ENCODE data around the gene TMEM8B. TPM values are rescaled to one million over a fixed set of nuclear protein-coding genes. Genes with fewer than 3 reads are reported as not detected.
A peak's percentile ranks its signal among the peaks of the same experiment; 100 is the strongest.

TMEM8B gene
- polyA plus RNA-seq, 1 donor (not counting 4 experiments of a cell fraction or from before 2014, with no cell fraction given), result 1.3 TPM

DNA sequence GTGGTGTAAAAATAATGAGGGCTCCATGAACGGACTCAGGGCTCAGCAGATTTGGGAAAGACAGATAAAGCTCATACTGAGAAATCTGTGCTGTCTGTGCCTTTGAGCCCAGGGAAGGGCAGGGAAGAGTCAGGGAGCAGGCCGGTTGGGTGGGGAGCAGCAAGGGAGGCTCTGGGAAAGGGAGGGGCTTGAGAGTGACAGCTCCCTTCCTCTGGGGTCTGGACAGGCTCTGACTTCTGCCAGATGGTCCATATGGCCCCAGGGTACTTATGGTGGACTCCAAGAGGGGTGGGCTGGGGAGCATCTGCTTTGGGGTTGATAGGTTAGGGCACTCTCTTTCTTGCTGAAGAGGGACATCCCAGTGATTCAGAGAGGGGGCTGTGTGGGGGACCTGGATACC is 35.6 kb upstream of the TMEM8B start:
- no peak overlapping the region for H3K27ac ChIP-seq (ENCODE audit: control insufficient read depth, insufficient read depth, low read length)
- no peak for DNase-seq (ENCODE audit: low read depth, low spot score)
- no peaks in the 10 kb centered on the region for H3K9me1 ChIP-seq (ENCODE audit: control insufficient read depth, extremely low read depth, insufficient read depth, low read length)
- H3K9ac ChIP-seq (ENCODE audit: control insufficient read depth, extremely low read depth, insufficient read depth, low read length), result no peak overlapping the region
- no peak overlapping the region for H3K4me3 ChIP-seq (ENCODE audit: control insufficient read depth in 2 of 3, extremely low read depth in 1 of 3, insufficient read depth in 2 of 3, low read depth in 1 of 3, low read length in 3 of 3)
- H2AFZ ChIP-seq (ENCODE audit: control insufficient read depth, low read length), result no peak overlapping the region
- no peaks in the 10 kb centered on the region for H3K79me2 ChIP-seq (ENCODE audit: control insufficient read depth, insufficient read depth, low read length)
- no peaks in the 10 kb centered on the region for H3K27me3 ChIP-seq (ENCODE audit: control insufficient read depth, extremely low read depth, insufficient read depth, low read length)
- H3K4me2 ChIP-seq (ENCODE audit: control insufficient read depth, extremely low read depth, insufficient read depth, low read depth, low read length), result no peak overlapping the region
- H4K20me1 ChIP-seq (ENCODE audit: control insufficient read depth, extremely low read depth, insufficient read depth, low read length), result no peaks in the 10 kb centered on the region
- H3K9me3 ChIP-seq (ENCODE audit: control insufficient read depth, low read depth, low read length), result no peaks in the 10 kb centered on the region
- H3K36me3 ChIP-seq (ENCODE audit: control insufficient read depth in 2 of 2, extremely low read depth in 1 of 2, insufficient read depth in 2 of 2, low read length in 2 of 2), result no peaks in the 10 kb centered on the region
- H3K4me1 ChIP-seq (ENCODE audit: control insufficient read depth, extremely low read depth, insufficient read depth, low read length), result peaks cover 14% of the 10 kb centered on the region
- dilution Hi-C loops (cut with MboI; ENCODE audit: extremely low pct_ligation_motif_present, low sequenced_read_pairs), result no loop called here
- FAIRE-seq, result no peak
- TF ChIP-seq, protein P1, sequence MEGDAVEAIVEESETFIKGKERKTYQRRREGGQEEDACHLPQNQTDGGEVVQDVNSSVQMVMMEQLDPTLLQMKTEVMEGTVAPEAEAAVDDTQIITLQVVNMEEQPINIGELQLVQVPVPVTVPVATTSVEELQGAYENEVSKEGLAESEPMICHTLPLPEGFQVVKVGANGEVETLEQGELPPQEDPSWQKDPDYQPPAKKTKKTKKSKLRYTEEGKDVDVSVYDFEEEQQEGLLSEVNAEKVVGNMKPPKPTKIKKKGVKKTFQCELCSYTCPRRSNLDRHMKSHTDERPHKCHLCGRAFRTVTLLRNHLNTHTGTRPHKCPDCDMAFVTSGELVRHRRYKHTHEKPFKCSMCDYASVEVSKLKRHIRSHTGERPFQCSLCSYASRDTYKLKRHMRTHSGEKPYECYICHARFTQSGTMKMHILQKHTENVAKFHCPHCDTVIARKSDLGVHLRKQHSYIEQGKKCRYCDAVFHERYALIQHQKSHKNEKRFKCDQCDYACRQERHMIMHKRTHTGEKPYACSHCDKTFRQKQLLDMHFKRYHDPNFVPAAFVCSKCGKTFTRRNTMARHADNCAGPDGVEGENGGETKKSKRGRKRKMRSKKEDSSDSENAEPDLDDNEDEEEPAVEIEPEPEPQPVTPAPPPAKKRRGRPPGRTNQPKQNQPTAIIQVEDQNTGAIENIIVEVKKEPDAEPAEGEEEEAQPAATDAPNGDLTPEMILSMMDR (optimal IDR thresholded peaks at IDR 0.05 in 1 of 3, IDR thresholded peaks at IDR 0.05 in 1 of 3, conservative IDR thresholded peaks at IDR 0.05 in 1 of 3; ENCODE audit: extremely low read depth in 1 of 3, insufficient read depth in 2 of 3, low read length in 3 of 3), result no peak
- no peak for TF ChIP-seq EZH2 (IDR thresholded peaks at IDR 0.05; ENCODE audit: low read length)

- H3K4me3 ChIP-seq (ENCODE audit: control insufficient read depth in 2 of 3, extremely low read depth in 1 of 3, insufficient read depth in 2 of 3, low read depth in 1 of 3, low read length in 3 of 3), result no peak overlapping the region
- H3K27ac ChIP-seq (ENCODE audit: control insufficient read depth, insufficient read depth, low read length), result no peak overlapping the region
- dilution Hi-C loops (cut with MboI; ENCODE audit: extremely low pct_ligation_motif_present, low sequenced_read_pairs), result no loop called here
- H3K36me3 ChIP-seq (ENCODE audit: control insufficient read depth in 2 of 2, extremely low read depth in 1 of 2, insufficient read depth in 2 of 2, low read length in 2 of 2), result no peaks in the 10 kb centered on the region
- H3K27me3 ChIP-seq (ENCODE audit: control insufficient read depth, extremely low read depth, insufficient read depth, low read length), result no peaks in the 10 kb centered on the region
- H3K9me3 ChIP-seq (ENCODE audit: control insufficient read depth, low read depth, low read length), result no peaks in the 10 kb centered on the region
- peaks cover 22% of the 10 kb centered on the region for H3K4me1 ChIP-seq (ENCODE audit: control insufficient read depth, extremely low read depth, insufficient read depth, low read length)
- FAIRE-seq (peak; percentile 75), DNase-seq (ENCODE audit: low read depth, low spot score) (no peak)
- no peak overlapping the region for H3K4me2 ChIP-seq (ENCODE audit: control insufficient read depth, extremely low read depth, insufficient read depth, low read depth, low read length)
- no peak overlapping the region for H3K9ac ChIP-seq (ENCODE audit: control insufficient read depth, extremely low read depth, insufficient read depth, low read length)
- no peaks in the 10 kb centered on the region for H3K9me1 ChIP-seq (ENCODE audit: control insufficient read depth, extremely low read depth, insufficient read depth, low read length)
- no peak overlapping the region for H2AFZ ChIP-seq (ENCODE audit: control insufficient read depth, low read length)
- no peaks in the 10 kb centered on the region for H4K20me1 ChIP-seq (ENCODE audit: control insufficient read depth, extremely low read depth, insufficient read depth, low read length)
- H3K79me2 ChIP-seq (ENCODE audit: control insufficient read depth, insufficient read depth, low read length), result no peaks in the 10 kb centered on the region
- no peak for TF ChIP-seq EZH2 (IDR thresholded peaks at IDR 0.05; ENCODE audit: low read length)
Measured at GRCh38 chr9:35795695-35796094, 33.3 kb upstream of the TMEM8B start.
